MM.1S (cell line): ENCODE results near the gene FAM222B.

Source experiments
- CTCF ChIP-seq: fragments of 300-600 bp; sonication (generic); IDR thresholded peaks from 2 replicates; pipeline ENCODE4 v1.5.1; 2016; ENCODE audit warnings: antibody characterized with exemption, low read length, mixed read lengths
- EZH2 ChIP-seq: fragments of 300-600 bp; sonication (generic); optimal IDR thresholded peaks from 2 replicates; pipeline ENCODE3; 2017; ENCODE audit warnings: low read depth, mild to moderate bottlenecking, antibody characterized with exemption, low read length, mixed read lengths
- EZH2phosphoT487 ChIP-seq: fragments of 300-600 bp; sonication (generic); IDR thresholded peaks from 2 replicates; pipeline ENCODE4 v1.6.1; 2018; ENCODE audit warnings: antibody characterized with exemption, low read length

- no peak for TF ChIP-seq CTCF
- no peak for TF ChIP-seq EZH2
- no peak for TF ChIP-seq EZH2phosphoT487
Measured at GRCh38 chr17:28707339-28707720, 135.3 kb downstream of the FAM222B start.
